ENCODE results near the gene ATP8A2.

GRCh38 chr13:25675060-25675459 lies 303.3 kb downstream of the ATP8A2 start:
- no peak for TF ChIP-seq CTCF (IDR thresholded peaks at IDR 0.05)
- TF ChIP-seq POLR2A (IDR thresholded peaks at IDR 0.05), result no peak
